GM21528 (cell line): ENCODE results near the gene PCSK5.
"Not testable (repeated sequence)": the region's sequence is repeated elsewhere in the genome, so short reads cannot be mapped to it uniquely, and the experiment has no call there.

ENCODE experiments used
- ATAC-seq: cut with Tn5 transposase; IDR thresholded peaks from one replicate; pipeline ENCODE4 v1.9.1; 2021; ENCODE audit warnings: mild to moderate bottlenecking, moderate library complexity; ENCODE audit not compliant: unreplicated experiment, low FRiP score

PCSK5 gene

DNA sequence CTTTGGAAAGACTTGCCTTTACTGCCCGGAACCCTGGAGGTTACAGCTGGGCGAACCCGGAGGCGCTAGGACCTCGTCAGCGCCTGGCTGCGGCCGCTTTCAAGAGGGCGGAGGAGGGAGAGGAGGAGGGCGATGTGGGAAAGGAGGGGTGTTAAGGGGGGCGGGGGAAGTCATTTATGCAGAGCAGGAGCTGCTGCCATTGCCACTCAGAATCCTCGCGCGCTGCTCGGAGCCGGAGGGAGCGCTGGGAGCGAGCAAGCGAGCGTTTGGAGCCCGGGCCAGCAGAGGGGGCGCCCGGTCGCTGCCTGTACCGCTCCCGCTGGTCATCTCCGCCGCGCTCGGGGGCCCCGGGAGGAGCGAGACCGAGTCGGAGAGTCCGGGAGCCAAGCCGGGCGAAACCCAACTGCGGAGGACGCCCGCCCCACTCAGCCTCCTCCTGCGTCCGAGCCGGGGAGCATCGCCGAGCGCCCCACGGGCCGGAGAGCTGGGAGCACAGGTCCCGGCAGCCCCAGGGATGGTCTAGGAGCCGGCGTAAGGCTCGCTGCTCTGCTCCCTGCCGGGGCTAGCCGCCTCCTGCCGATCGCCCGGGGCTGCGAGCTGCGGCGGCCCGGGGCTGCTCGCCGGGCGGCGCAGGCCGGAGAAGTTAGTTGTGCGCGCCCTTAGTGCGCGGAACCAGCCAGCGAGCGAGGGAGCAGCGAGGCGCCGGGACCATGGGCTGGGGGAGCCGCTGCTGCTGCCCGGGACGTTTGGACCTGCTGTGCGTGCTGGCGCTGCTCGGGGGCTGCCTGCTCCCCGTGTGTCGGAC lies at the start of gene PCSK5:
TSS of gene PCSK5 (plus strand) at position 202 of the 805 bp plus-strand sequence. CDS start at position 711, 509 bp downstream.
- peak; percentile 88 for ATAC-seq

GRCh38 chr9:75844321-75844720 lies 46.2 kb upstream of the PCSK5 start:
- ATAC-seq: no peak

GRCh38 chr9:75845806-75846205 lies 44.7 kb upstream of the PCSK5 start:
- ATAC-seq: no peak

GRCh38 chr9:75847085-75847484 lies 43.4 kb upstream of the PCSK5 start:
- no peak for ATAC-seq

DNA sequence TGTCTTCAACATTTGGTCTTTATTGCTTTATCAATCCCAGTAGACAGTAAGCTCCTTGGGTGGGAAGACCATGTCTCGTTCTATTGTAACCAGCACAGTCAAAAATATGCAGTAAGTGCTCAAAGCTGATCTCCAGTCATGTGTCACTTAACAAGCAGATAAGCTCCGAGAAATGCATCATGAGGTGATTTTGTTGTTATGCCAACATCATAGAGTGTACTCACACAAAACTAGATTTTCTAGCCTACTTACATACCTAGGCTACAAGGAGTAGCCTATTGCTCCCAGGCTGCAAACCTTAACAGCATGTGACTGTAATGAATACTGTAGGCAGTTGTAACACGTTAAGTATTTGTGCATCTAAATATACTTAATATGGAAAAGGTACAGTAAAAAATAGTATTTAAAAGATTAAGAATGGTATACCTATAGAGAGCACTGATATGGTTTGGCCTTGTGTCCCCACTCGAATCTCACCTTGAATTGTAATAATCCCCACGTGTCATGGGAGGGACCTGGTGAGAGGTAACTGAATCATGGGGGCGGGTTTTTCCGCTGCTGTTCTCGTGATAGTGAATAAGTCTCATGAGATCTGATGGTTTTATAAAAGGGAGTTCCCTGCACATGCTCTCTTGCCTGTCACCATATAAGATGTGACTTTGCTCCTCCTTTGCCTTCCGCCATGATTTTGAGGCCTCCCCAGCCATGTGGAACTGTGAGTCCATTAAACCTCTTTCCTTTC lies 39.8 kb upstream of the PCSK5 start:
- no peak for ATAC-seq

- no peak for ATAC-seq
Observed at GRCh38 chr9:75851917-75852316, 38.6 kb upstream of the PCSK5 start.

- no peak for ATAC-seq
Observed at GRCh38 chr9:75852746-75853145, 37.7 kb upstream of the PCSK5 start.

GRCh38 chr9:75855509-75855908 lies 35.0 kb upstream of the PCSK5 start:
- ATAC-seq: no peak

DNA sequence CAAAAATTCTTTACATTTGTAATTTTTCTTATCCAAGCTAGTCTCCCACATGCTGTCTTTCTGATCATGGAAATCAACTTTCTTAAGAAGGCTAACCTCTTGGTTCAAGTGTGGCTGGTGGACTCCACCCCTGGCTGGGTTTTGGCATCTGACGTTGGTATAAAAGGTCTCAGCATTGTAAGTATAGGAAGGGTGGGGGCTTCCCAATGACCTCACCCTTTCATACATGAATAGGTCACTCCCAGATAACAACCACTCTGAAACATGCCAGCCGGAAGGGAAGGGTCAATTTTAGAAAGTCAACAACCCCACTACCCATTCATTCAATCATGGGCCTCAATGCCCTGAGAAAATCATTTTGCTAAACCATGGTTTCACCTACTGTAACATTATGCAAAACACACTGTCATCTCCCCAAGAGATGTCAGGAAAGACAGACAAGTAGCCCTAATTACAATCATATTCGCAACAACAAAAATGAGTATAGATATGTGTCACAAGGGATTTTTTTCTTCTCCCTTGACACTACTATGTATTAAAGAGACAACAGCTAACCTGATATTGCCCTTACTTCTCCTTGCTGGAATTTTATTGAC lies 31.9 kb upstream of the PCSK5 start:
- ATAC-seq: no peak

GRCh38 chr9:75864266-75864665 lies 26.2 kb upstream of the PCSK5 start:
- ATAC-seq: no peak

GRCh38 chr9:75866273-75866871 lies 24.1 kb upstream of the PCSK5 start:
- ATAC-seq: no peak

DNA sequence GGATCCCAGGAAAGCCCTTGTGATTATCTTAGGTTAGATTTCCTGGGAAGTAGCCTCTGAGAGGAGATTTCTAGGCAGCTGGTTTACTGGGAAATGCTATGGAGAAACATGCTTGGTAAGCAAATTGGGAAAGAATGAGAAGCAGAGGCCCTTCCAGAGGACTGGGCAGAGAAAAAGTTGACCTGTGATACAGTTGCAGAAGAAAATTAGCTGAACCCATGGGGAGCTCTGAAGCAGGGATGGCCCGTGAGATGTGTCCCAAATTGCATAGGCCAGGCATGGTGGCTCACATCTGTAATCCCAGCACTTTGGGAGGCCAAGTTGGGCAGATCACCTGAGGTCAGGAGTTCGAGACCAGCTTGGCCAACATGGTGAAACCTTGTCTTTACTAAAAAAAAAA lies 21.9 kb upstream of the PCSK5 start:
- ATAC-seq: not testable (repeated sequence)

- ATAC-seq: no peak
Observed at GRCh38 chr9:75869236-75869635, 21.2 kb upstream of the PCSK5 start.

- no peak for ATAC-seq
Observed at GRCh38 chr9:75870450-75870849, 20.0 kb upstream of the PCSK5 start.

DNA sequence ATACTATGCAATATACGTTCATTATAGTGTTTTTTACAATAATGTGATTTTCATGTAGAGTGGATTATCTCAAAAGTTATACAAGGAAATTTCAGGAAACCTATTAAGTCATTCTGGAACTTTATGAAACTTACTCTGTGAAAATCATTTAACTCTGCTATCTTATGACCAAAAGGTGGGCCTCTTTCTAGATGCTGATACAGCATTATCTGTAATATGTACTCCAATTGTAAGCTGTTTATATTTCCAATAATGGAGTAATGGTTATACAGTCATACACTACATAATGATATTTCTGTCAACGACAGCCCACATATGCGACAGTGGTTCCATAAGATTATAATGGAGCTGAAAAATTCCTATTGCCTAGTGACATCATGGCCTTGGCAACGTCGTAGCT lies 18.8 kb upstream of the PCSK5 start:
- no peak for ATAC-seq

- ATAC-seq: no peak
Observed at GRCh38 chr9:75873712-75874111, 16.8 kb upstream of the PCSK5 start.

DNA sequence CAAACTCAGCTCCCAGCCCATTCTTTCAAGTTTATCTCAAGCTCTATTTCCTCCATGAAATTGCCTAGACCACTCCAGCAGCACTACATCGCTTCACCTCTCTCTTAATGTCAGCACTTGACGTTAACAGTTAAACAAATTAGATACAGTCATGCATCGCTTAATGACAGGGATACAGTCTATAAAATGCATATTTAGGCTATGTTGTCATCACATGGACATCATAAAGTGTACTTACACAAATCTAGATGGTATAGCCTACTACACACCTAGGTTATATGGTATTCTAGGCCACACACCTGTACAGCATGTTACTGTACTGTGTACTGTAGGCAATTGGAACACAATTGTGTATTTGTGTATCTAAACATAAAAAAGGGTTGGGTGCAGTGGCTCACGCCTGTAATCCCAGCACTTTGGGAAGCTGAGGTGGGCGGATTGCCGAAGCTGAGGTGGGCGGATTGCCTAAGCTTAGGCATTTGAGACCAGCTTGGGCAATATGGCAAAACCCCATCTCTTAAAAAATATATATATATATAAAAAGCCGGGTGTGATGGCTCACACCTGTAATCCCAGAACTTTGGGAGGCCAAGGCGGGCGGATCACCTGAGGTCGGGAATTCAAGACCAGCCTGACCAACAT lies 13.4 kb upstream of the PCSK5 start:
- ATAC-seq: no peak

DNA sequence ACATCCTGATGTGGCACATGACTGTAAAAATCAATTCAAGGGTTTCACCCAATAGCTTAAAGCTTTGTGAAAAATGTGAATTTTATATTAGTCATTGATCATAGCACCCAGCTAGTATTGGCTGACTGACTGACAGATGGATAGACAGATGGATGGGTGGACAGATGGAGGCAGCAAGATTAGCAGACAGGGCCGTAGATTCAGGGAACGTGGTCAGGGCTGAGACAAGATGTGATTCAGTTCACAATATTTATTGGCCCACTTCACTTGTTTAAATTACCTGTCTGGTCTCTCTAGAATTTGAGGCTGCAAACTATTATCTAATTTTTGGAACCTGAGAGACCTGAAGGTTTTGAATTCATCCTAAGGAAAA lies 12.0 kb upstream of the PCSK5 start:
- ATAC-seq: no peak

GRCh38 chr9:75880618-75881017 lies 9.9 kb upstream of the PCSK5 start:
- ATAC-seq: no peak

DNA sequence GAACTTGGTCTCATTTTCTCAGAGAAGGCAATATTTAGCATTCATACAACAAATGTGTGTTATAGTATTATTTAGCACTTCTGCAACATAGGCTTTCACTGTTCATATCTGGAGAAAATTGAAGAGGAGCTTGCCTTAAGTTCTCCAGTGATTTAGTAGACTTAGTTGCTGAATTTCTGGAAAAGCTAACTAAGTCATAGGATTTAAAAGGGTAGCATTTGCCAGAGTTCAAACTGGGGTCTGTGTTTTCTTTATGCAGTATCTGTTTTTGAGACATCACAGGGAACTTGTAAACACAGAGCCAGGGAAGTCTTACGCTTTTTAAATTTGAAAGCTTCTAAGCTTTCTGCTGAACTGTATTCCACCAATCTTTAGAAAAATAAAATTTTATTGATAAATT lies 8.7 kb upstream of the PCSK5 start:
- no peak for ATAC-seq

DNA sequence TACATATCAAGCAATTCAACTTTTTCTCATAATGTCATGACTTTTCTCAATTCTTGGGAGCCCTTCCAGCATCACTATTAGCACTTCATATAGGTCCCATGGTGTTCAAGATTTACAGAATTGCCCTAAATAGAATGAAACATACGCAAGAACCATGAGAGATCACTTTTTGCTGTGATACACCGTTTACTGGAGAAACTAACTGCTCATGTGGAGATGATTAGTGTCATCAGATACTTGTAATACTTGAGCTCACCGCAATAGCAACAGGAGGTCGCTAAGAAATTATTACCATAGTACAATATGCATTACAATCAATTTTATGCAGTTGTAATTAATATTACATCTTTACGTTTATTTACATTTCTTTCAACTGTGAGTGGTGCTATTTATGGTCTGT lies 4.8 kb upstream of the PCSK5 start:
- no peak for ATAC-seq
